ENCODE results near the gene UNC119.

Gene UNC119

GRCh38 chr17:28519236-28519635 is 33.2 kb downstream of the UNC119 start:
- no peak for DNase-seq

GRCh38 chr17:28518578-28518977 is 33.8 kb downstream of the UNC119 start:
- no peak for DNase-seq

GRCh38 chr17:28518132-28518531 is 34.3 kb downstream of the UNC119 start:
- no peak for DNase-seq

- no peak for DNase-seq
These were observed 36.9 kb downstream of the UNC119 start for GRCh38 chr17:28515518-28515917.

- DNase-seq, result no peak
These were observed 37.8 kb downstream of the UNC119 start for GRCh38 chr17:28514561-28515002.

GRCh38 chr17:28513476-28513875 is 38.9 kb downstream of the UNC119 start:
- no peak for DNase-seq

GRCh38 chr17:28511858-28512461 is 40.5 kb downstream of the UNC119 start:
- DNase-seq, result no peak

GRCh38 chr17:28509789-28510188 is 42.6 kb downstream of the UNC119 start:
- no peak for DNase-seq

GRCh38 chr17:28508211-28508724 is 44.2 kb downstream of the UNC119 start:
- DNase-seq, result no peak

- DNase-seq, result no peak
These were observed 44.7 kb downstream of the UNC119 start for GRCh38 chr17:28507567-28508203.

- no peak for DNase-seq
These were observed 45.5 kb downstream of the UNC119 start for GRCh38 chr17:28506763-28507487.

- no peak for DNase-seq
These were observed 46.3 kb downstream of the UNC119 start, which contains the start of gene FOXN1 for GRCh38 chr17:28505986-28506665. FOXN1 (plus strand) TSS chr17:28506348; CDS start chr17:28523970, 17,622 bp downstream.

GRCh38 chr17:28503420-28503819 is 49.0 kb downstream of the UNC119 start:
- DNase-seq, result no peak

GRCh38 chr17:28501421-28502284 is 50.8 kb downstream of the UNC119 start:
- DNase-seq, result no peak

- no peak for DNase-seq
These were observed 51.6 kb downstream of the UNC119 start for GRCh38 chr17:28500712-28501379.

GRCh38 chr17:28499684-28500357 is 52.6 kb downstream of the UNC119 start:
- DNase-seq, result no peak

- DNase-seq, result no peak
These were observed 53.1 kb downstream of the UNC119 start for GRCh38 chr17:28499364-28499664.

GRCh38 chr17:28498652-28499363 is 53.6 kb downstream of the UNC119 start:
- no peak for DNase-seq

- DNase-seq, result no peak
These were observed 54.5 kb downstream of the UNC119 start for GRCh38 chr17:28497931-28498330.

Data from CD4-positive, alpha-beta T cell treated with Interleukin-21 for 1 hour (primary cell).